Measurements from ENCODE around the gene INIP. TPM values are rescaled to one million over a fixed set of nuclear protein-coding genes. Genes with fewer than 3 reads are reported as not detected.
A peak's percentile ranks its signal among the peaks of the same experiment; 100 is the strongest.

Gene INIP, protein sequence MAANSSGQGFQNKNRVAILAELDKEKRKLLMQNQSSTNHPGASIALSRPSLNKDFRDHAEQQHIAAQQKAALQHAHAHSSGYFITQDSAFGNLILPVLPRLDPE
- 6.7 TPM for total RNA-seq

DNA sequence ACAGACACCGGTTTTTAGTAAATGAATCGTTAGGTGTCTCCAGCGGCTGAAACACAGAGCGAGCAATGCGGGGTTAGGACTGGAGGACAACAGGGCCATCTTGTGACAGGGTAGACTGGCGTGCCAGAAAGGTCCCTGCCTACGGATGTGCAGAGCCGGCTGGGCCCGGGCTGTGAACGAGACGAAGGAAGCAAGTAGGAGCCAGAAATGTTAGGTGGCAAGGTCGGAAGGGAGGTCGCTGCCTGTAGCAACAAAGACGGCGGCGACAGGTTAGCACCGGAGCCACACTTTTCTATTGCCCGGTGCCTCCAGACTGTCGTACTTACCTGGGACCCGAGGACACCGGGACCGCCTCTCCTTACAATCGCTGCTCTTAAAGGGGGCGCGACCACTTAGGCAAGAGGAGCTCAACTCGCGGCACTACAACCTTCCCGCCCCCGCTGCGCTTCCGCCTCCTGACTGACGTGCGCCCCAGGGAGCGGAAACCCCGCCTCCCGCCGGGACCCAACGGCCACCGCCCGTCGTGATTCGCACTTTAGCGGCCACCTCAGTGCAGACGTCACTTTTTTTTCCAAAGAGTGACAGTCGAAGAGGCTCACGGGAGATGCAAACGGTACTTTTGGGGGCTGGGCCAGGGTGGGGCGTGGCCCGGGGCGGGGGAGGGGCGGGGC is at the start of gene INIP:
Gene INIP, minus strand, starts transcription at position 457 of the 671 bp plus-strand sequence. CDS start 1,632 bp downstream, outside the sequence.
- peak; percentile 94 to 99 (median 98) for DNase-seq (ENCODE audit: low read depth in 2 of 3, low spot score in 2 of 3)

DNA sequence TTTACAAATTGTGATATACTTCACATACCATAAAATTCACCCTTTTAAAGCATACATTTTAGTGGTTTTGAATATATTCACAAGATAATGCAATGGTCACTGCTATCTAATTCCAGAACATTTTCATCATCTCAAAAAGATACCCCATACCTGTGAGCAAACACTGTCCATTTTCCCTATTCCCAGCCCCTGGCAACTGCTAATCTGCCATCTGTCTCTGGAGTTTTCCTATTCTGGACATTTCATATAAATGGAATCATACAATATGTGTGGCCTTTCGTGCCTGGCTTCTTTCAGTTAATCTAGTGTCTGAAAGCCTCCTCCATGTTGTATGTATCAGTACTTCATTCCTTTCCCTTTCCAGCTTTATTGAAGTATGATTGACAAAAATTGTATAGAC is 47.4 kb upstream of the INIP start:
- DNase-seq (ENCODE audit: low read depth in 2 of 3, low spot score in 2 of 3): no peak

DNA sequence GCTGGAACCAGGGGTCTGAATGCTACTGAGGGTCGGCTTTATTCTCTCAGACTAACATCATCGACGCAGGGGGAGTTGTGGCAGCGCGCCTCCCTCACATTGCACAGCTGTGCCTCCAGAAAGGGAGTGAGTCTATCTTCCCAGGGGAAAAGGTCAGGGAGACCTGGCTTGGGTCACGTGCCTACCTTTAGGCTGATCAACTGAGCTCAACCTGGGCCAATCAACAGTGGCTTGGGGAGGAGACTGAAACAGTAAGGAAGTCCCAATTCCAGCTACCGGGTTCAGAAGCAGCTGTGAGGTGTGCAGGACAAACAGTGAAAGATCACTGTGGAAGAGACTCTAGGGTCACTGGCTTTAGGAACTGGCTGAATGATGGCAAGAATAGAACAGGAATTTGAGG is 46.9 kb upstream of the INIP start:
- DNase-seq (ENCODE audit: low read depth in 2 of 3, low spot score in 2 of 3): no peak

DNA sequence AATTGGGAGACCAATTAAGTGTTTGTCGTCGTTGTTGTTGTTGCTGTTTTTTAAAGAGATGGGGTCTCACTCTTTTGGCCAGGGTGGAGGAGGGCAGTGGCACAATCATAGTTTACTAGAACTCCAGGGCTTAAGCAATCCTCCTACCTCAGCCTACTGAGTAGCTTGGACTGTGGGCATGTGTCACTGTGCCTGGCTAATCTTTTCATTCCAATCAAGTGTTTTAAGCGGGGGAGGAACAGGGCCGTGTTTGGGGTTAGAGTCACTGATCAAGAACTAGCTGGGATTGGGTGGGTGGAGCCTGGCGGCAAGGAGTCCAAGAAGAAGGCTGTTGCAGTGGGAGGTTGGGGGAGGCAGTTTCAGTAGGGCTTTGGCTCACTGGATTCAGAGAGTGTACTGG is 46.4 kb upstream of the INIP start:
- no peak for DNase-seq (ENCODE audit: low read depth in 2 of 3, low spot score in 2 of 3)

DNA sequence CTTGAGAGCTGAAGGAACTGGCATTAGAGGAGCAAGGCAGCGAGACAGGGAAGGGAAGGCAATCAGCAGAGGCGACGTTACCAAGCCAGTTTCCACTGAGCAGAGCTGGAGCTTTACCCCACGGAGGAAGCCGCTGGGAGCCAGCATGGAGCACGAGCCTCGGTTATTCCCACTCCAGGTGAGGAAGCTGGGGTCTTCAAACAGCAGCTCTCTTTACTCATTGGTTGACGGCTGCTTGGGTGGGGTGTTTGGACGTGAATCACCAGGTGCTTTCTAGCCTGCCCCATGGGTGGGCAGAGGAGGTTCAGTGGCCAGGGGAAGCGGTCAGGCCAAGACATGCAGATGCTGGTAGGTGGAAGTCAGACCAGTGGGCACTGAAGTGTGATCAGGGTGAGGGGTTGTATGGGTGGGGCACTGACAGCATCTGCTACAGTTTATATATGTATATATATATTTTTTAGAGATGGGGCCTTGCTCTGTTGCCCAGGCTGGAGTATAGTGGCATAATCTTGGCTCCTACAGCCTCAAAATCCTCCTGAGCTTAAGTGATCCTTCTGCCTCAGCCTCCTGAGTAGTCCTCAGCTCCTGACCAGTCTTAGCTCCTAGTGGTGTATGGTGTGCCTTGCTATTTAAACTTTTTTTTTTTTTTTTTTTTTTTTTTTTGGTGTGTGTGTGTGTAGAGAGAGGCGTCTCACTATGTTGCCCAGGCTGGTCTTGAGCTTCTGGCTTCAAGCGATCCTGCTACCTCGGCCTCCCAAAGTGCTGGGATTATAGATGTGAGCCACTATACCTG is 45.0 kb upstream of the INIP start:
- DNase-seq (ENCODE audit: low read depth in 2 of 3, low spot score in 2 of 3): no peak

DNA sequence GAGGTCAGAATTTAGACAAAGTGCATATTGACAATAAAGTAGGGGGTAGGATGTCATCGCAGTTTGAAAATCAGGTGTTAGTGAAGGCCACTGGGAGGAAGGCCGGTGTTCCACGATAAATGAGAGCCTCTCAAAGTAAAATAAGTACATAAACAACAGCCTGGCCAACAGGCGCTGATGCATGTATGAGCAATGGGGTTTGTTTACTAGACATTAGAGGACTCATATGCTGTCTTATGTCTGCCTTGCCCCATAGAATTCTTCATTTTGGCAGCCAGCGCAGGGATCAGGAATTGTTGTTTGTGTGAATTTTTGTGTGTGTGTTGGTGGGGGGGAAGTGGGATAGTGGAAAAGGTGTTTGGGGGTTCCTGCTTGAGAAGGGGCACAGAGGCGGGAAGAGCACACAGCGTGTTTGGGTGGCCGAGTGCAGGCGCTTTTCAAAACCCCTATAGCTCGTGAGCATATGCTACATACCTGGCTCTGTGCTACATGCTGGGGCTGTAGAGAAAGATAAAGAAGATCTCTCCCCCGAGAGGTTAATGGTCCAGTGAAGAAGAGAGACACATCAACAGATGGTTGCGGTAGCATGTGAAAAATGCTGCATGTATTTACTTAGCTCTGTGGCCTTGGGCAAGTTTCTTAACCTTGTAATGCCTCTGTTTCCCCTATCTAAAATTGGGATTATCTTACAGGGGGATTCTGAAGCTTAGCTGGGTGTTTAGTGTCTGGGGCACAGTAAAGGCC is 44.2 kb upstream of the INIP start:
- DNase-seq (ENCODE audit: low read depth in 2 of 3, low spot score in 2 of 3): no peak

DNA sequence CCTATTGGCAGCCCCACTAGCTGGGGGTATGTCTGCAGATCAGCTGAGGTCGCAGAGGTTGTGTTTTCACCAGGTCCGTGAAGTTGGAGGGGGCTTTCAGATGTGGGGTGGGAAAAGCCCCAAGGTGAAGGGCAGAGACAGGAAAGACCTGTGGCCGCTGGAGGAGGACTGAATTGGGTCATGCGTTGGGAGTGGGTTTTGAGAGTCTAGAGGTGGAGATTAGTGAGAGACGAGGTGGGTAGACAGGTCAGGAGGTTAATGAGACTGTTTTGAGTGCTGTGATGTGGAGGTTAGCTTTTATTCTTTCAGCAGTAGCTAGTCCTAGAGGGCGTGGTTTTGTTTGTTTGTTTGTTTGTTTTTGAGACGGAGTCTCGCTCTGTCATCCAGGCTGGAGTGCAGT is 42.9 kb upstream of the INIP start:
- DNase-seq (ENCODE audit: low read depth in 2 of 3, low spot score in 2 of 3): no peak

DNA sequence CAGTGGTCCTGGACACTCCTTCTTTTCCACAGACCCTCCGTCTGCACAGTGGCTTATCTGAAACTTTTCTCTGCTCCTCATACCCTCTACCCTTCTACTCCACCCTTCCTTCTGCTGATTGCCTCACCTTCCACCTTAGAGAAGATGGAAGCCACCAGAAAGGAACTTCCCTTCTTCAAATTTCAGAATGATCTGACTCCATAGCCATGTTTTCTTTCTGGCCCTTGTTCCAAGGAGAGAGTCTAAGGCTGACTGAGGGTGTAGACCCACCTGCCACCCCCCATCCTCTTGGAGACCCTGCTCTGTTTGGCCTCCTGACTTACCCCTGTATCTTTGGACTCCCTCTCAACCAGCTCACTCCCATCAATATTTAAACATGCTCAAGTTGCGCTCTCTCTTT is 40.0 kb upstream of the INIP start:
- DNase-seq (ENCODE audit: low read depth in 2 of 3, low spot score in 2 of 3): no peak

DNA sequence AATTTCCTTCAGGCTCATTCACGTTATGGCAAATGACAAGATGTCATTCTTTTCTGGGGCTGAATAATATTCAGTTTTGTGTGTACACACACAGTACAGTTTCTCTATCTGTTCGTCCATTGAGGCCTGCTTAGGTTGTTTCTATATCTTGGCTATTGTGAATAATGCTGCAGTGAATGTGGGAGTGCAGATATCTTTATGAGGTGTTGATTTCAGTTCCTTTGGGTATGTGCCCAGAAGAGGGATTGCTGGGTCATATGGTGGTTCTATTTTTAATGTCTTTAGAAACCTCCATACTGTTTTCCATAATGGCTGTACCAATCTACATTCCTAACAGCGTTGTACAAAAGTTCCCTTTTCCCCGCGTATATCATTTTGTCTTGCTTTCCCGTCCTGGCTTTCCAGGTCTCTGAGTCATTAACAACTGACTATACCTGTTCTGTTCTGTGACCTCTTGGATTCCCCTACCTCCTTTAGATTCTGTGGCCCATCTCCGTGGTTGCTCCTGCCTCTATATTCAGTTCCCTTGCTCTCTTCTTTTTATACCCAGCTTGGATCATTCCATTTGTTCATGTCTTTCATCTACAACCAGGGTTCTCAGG is 39.5 kb upstream of the INIP start:
- DNase-seq (ENCODE audit: low read depth in 2 of 3, low spot score in 2 of 3): no peak

DNA sequence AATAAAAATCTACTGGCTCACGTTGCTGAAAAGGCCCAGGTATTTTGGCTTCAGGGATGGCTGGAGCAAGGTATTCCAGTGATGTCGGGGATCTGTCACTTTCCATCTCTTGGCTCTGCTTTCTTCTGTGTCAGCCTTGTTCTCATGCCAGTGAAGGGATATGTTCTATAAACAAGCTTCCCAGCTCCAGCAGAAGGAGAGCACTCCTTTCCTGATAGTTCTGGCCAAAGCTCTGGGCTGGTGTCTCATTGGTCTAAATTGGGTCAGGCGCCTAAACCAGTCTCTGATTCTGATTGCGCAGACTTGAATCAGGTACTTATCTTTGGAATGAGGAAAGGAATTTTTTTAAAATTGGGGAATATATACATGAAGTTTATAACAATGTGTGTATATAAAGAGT is 37.8 kb upstream of the INIP start:
- no peak for DNase-seq (ENCODE audit: low read depth in 2 of 3, low spot score in 2 of 3)

DNA sequence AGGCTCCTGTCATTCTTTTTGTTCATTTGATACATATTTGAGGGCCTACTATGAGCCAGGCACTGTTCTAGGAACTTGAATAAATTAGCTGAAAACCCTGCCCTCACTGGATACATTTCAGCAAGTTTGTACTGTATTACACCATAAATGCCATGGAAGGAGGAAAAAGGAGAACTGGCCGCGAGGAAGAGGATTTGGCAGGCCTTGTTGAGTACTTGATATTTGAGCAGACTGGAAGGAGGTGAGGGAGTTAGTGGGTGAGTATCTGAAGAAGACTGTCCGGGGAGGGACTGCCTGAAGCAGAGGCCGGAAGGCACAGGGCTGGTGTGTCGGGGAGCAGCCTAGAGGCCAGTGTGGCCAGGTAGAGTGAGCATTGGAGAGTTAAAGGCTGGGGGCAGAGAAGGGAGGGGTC is 37.1 kb upstream of the INIP start:
- no peak for DNase-seq (ENCODE audit: low read depth in 2 of 3, low spot score in 2 of 3)

DNA sequence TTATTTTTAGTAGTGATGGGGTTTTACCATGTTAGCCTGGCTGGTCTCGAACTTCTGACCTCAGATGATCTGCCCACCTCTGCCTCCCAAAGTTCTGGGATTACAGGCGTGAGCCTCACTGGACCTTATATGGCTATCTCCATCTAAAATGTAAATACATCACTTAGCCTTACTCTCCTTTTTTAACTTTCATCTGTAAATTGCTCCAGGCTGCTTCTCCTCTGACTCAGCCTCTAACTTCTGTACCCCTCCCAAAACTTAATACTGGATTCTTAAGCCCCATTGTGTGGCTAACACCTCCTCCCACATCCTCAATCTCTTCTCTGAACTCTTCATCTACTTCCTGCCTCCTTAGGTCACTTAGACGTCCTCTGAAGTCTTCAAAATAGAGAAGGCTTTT is 36.7 kb upstream of the INIP start:
- DNase-seq (ENCODE audit: low read depth in 2 of 3, low spot score in 2 of 3): no peak

DNA sequence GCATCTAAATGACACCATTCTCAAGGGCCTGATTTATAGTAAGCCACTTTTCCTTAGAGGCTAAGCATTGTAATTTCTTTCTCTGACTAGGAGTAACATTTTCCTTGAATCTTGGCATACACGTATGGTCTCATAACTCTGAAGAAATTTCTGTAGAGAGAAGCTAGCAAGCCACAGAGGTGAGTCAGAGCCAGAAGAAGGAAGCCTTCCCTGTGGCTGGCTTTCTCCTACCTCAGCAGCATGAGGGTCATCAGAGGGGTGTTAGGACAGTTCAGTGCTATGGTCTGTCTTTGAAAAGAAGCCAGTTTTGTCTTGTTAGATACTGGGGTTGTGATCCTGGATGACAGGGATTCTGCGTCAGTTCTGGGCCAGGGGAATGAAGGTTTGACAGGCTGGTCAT is 35.8 kb upstream of the INIP start:
- DNase-seq (ENCODE audit: low read depth in 2 of 3, low spot score in 2 of 3): no peak

DNA sequence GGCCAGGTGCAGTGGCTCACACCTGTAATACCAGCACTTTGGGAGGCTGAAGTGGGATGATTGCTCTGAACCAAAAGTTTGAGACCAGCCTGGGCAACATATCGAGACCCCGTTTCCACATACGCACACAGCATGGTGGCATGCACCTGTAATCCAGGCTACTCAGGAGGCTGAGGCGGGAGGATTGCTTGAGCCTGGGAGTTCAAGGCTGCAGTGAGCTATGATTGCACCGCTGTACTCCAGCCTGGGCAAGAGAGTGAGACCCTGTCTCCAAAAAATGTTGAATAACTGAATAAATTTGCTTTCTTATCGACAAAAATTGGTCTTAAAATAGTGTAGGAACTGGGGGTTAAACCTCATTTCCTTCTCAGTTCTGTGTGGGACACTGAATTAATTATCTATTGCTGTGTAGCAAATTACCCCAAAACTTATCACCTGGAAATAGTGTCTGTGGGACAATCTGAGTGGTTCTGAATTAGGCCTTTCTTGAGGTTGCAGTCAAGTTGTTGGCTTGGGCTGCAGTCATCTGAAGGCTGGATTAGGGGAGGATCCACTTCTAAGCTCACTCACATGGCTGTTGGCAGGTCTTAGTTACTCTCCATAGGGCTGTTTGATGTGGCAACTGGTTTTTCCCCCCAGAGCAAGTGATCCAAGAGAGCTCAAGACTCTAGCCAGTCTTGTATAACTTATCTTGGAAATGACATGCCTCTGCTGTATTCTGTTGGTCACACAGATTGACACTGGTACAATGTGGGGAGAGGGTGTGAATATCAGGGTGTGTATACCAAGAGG is 34.6 kb upstream of the INIP start:
- no peak for DNase-seq (ENCODE audit: low read depth in 2 of 3, low spot score in 2 of 3)

DNA sequence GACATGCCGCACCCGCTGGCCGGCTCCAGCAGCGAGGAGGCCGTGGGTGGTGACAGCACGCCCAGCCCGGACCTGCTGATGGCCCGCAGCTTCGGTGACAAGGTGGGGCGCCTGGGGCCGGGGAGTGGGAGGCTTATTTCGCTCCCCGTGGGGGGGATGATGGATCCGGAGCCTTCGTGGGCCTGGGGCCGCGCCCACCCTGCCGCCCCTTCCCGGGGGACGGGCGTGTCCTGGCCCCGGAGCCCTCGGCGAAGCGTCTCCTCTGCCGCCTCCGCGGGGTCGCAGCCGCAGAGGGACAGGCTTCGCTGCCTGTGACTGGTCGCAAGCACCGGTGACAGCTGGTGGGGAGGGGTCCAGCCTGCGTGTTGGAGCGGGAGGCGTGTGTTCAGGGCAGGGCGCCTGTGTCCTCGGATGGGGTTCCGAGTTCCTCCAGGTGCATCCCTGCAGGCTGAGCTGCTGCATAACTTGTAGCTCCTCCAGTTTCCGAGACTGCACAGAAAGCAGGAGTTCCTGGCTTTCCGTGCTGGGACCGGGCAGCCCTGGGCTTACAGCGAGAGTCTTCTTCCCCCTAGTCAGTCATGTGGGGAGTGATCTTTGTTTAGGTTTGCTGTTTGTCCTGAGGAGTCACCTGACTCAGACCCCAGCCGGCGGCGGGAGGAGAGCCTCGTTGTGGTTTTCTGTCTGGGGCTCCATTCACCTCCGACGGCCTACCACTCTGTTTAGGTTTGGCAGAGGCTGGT is 33.3 kb upstream of the INIP start:
- DNase-seq (ENCODE audit: low read depth in 2 of 3, low spot score in 2 of 3): peak in 2 of 3 donors; percentile 61 to 72

DNA sequence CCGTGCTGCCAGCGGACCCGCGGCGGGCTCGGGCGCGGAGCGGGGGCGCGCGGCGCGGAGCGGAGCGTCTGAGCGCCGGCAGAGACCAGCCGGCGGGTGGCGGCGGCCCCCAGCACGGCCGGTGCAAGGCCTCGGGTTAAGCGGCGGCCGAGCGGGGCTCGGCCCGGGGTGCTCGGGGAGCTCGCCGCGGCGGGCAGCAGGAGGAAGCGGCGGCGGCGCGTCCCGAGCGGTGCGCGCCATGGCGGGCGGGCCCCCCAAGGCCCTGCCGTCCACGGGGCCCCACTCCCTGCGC is 32.8 kb upstream of the INIP start:
- DNase-seq (ENCODE audit: low read depth in 2 of 3, low spot score in 2 of 3): no peak

DNA sequence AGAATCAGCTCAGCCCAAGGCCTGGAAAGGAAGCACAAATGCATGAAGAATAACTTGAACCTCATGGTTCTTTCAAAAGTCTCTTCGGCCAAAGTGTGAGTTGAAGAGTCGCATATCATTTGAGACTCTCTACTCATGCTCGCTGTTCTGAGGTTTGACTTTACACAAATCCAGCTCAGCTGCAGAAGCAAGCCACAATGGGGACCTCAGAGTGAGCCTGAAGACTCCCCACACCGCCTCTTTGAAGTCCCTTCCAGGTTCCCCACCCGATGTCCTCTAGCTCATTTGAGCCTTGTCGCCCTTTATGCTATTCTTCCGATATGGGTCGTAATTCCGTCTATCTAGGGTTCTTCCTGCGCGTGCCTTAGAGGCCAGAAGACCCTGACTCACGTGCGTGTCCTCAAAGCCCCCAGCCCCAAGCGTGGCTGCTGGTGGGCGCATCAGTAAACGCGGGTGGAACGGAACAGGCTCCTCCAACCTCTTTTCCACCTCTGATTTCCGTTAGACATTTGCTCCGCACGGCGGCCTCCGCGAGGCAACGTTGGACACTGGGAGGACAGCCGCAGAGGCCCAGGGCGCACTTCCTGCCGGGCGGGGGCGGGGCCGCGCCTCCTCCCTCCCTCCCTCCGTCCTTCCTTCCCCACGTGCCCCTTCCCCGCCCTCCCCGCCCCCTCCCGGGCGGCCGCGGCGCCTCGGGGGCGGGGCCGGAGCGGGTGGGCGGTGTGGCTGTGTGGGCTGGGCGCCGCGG is 32.3 kb upstream of the INIP start, which contains the start of gene SNX30:
Gene SNX30, plus strand, starts transcription at position 745 of the 748 bp plus-strand sequence. CDS start 242 bp downstream, outside the sequence.
- DNase-seq (ENCODE audit: low read depth in 2 of 3, low spot score in 2 of 3): peak; percentile 53 to 82 (median 81)

DNA sequence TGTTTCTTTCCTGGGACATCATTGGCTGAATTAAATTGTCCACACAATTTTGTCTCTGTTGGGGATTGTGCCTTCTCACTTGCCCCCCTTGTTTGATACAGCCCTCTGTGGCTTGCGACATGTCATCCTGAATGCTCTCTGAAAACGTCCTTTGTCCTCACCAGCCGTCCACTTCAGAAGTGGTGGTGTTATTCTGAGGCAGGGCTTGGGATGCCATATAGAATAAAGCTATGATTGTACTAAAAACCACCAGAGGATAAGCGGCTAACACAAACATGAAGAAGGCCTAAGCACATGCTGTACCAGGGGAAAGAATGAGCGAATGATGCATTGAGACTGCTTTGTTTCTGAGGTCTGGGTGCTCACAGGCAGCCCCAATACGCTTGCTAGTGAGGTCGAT is 29.2 kb upstream of the INIP start:
- DNase-seq (ENCODE audit: low read depth in 2 of 3, low spot score in 2 of 3): no peak

DNA sequence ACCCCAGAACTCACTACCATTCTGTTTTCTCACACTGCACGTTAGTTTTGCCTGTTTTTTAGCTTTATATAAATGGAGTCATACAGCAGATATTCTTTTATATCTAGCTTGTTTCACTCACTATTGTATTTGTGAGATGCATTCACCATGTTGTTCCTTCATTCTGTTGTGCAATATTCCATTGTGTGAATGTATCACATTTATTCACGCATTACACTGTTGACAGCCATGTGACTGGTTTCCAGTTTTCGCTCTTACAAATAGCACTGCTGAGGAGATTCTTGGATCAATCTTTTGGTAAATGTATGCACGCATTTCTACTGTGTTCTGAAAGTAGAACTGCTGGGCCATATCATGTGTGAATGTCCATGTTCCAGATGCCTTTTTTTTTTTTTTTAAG is 26.3 kb upstream of the INIP start:
- DNase-seq (ENCODE audit: low read depth in 2 of 3, low spot score in 2 of 3): no peak

Measured in hematopoietic multipotent progenitor cell (in vitro differentiated cells).